NCI-H2081 (cell line): Measurements from ENCODE around the gene CCNG2.
A peak's percentile ranks its signal among the peaks of the same experiment; 100 is the strongest.

Source experiments
- DNase-seq, 2 experiments: peaks; one replicate each; lab custom pipeline; 2025; lab: John Stamatoyannopoulos, UW

Gene CCNG2

GRCh38 chr4:77147079-77147782, 9.8 kb upstream of the CCNG2 start:
- DNase-seq: no peak

GRCh38 chr4:77148078-77148477, 8.9 kb upstream of the CCNG2 start:
- no peak for DNase-seq

DNA sequence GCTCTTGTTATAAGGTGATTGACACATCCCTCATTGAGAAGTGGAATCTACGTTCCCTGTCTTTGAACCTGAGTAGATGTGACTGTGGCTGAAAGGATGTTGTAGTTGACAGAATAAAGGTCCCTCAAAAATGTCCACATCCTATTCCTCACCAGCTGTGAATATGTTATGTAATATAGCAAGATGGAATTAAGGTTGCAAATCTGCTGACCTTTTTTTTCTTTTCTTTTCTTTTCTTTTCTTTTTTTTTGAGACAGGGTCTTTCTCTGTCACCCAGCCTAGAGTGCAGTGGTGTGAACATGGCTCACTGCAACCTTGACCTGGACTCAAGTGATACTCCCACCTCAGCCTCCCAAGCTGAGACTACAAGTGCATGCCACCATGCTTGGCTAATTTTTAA, 7.2 kb upstream of the CCNG2 start:
- no peak for DNase-seq

GRCh38 chr4:77151241-77151640, 5.8 kb upstream of the CCNG2 start:
- no peak for DNase-seq

DNA sequence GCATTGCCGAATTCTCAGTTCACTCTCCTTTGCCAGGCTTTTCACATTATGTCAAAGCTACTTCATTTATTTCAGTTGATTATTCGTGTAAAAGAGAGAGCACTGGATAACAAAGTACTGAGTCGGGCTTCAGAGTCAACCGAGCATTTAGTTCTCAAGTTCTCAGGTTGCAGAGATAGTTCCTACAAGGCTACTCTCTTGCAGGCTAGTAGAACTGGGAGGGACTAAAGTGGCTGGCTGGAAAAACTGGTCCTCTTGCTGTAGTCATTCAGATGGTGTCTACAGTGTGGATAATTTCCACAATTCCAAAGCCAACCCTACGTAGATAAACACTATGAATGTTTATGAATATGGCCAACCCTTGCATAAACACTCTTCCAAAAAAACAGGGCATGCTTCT, 4.6 kb upstream of the CCNG2 start:
- no peak for DNase-seq

DNA sequence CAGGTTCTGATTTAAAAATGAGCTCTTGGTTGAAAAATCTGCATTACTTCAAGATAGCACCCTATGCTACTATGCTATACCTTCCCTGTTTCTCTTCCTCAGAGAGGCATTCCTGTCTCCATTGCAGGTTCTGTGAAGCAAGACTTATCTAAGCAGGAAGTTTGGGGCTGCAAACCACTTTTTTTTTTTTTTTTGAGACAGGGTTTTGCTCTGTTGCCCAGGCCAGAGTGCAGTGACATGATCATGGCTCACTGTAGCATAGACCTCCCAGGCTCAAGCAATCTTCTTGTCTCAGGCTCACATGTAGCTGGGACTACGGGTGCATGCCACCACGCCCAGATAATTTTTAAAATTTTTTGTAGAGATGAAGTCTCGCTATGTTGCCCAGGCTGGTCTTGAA, 4.0 kb upstream of the CCNG2 start:
- no peak for DNase-seq

- DNase-seq: no peak
These were observed 2.9 kb upstream of the CCNG2 start for GRCh38 chr4:77154065-77154464.

GRCh38 chr4:77154761-77155499, 2.1 kb upstream of the CCNG2 start:
- DNase-seq: no peak

GRCh38 chr4:77155631-77156452, 1.2 kb upstream of the CCNG2 start:
- DNase-seq: peak in 1 of 2 experiments; percentile 70

- DNase-seq: peak; percentile 95 to 98
These were observed 485 bp upstream of the CCNG2 start for GRCh38 chr4:77156533-77156911.

DNA sequence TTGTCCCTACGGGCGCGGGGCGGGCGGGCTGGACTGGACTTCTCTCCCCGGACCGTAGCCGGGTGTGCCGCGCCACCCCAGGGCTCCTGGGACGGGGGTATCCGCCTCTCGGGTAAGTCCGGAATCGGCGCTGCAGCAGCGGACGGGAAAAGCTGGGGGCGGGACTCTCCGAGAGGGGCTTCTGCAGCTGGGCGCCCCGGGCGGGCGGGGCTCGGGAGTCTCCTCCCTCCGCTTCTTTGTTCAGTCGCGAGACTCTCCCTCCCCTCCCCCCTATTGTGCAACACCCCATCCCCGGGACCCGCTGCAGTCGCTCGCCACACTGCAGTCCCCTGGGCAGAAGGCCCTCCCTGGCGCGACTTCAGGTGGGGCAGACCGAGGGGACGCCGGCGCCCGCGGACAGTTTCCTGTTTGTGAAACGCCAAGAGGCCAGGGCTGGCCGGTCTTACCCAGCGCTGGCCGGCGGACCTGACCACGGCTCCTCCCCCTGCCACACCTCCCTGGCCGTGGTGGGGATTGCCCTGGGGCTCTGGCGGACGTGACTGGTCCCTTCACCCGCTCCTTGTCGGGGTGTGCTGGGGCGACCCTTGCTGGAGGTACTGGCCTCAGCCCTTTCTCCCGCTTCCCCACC, 966 bp downstream of the CCNG2 start:
- DNase-seq: peak; percentile 48 to 71

GRCh38 chr4:77158487-77158861, 1.5 kb downstream of the CCNG2 start:
- no peak for DNase-seq

DNA sequence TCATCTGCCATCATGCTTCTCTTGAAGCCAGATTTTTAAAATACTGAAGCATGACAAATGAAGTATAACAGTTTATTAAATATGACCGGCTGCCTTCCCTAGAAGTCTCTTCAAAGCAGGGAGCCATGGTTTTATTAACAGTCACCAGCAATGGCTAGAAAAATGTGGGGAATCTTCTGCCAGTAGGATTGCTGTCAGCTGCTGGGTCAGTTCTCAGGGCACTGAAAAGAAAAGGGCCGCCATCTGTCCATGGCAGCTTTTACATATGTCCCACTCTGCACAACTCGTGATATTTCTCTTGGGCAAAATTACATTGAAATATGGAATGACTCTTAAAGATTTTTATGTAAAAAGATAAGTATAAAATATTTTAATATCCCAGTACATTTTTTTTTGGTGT, 2.8 kb downstream of the CCNG2 start:
- no peak for DNase-seq

DNA sequence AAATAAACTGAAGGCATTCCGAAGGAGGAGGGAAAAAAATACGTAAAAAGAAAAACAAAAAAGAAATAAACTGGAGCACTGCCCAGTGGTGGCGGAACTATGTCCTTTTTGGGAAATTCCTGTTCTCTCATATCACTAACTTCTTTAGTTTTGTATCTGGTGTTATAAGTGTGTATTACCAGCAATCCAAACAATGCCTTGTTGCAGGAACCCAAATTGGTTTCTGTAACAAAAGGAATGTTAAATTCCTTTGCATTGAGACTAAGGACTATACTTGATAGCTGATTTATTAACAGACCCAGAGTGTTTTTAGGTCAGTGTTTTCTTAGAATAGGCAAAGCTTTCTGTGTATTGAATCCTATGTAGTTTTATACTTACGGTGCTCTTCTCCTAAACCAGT, 6.6 kb downstream of the CCNG2 start:
- no peak for DNase-seq

DNA sequence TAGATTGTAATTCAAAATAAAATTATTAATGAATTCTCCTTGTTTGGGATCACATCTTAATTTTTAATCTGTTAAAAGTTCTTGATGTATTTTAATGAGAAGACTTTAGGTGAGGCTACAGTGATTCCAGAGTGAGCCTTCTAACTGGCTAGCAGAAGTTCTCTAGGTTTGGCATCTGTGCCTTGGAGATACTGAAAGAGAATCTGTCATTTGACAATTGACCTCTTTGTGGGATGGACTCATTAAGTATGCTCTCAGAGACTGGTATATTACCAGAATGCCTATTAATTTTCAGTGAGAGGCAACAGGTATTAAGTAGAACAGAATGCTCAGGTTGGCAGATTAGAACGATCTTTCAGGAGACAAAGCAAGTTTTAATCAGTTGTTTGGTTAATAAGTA, 10.2 kb downstream of the CCNG2 start:
- DNase-seq: no peak

- no peak for DNase-seq
These were observed 10.9 kb downstream of the CCNG2 start for GRCh38 chr4:77167866-77168265.

GRCh38 chr4:77169481-77169880, 12.5 kb downstream of the CCNG2 start:
- DNase-seq: no peak

DNA sequence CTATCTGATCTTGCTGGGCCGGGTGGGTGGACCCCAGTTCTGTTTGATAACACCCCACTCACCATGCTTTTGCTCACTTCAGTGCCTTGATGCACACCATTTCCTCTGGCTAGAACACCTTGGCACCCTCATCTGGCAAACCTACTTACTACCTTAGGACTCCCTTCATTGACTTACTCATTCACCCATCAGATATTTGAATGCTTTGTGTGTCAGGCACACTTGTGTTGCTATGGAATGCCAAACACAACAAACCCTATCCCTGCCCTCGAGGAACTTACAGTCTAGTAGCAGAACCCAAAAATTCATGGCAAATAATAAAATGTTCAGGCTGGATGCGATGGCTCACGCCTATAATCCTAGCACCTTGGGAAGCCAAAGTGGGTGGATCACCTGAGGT, 13.9 kb downstream of the CCNG2 start:
- DNase-seq: no peak

GRCh38 chr4:77172336-77172735, 15.3 kb downstream of the CCNG2 start:
- DNase-seq: no peak

DNA sequence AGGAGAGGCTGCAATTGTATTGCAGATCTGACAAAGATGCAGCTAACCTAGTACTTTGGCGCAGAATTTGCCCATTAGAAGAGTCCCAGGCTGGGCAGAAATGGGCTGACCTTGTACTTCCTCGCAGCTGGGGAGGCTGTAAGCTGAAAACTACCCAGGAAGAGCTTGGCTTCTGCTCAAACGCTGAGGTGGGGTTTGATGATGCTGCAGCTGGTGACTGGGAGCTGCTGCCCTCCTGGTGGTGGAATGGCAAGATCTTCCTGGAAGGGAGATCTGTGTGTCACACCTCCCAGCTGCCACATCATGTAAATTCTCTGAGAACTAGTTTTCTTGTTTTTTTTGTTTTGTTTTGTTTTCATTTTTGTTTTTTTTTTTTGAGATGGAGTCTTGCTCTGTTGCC, 17.4 kb downstream of the CCNG2 start:
- DNase-seq: no peak

- no peak for DNase-seq
These were observed 18.2 kb downstream of the CCNG2 start for GRCh38 chr4:77175201-77175611.

GRCh38 chr4:77176640-77177039, 19.6 kb downstream of the CCNG2 start:
- no peak for DNase-seq

- DNase-seq: no peak
These were observed 20.2 kb downstream of the CCNG2 start for GRCh38 chr4:77177199-77177598.
